GM18951 (cell line): ENCODE measurements around the gene KLHL1.

Experiments used
- POLR2A ChIP-seq: IDR thresholded peaks from 4 replicates; pipeline ENCODE4 v1.6.1; 2011; ENCODE audit warnings: mild to moderate bottlenecking; ENCODE audit not compliant: insufficient read length, insufficient read depth; ENCODE audit errors: extremely low read depth
- in situ Hi-C: fragments of 300-500 bp; cut with MboI; formaldehyde crosslinking; loops from one replicate; pipeline ENCODE4 v1.12.0; 2022; ENCODE audit warnings: low sequenced_read_pairs, mixed read lengths, inconsistent platforms; ENCODE audit not compliant: unreplicated experiment

Gene KLHL1

DNA sequence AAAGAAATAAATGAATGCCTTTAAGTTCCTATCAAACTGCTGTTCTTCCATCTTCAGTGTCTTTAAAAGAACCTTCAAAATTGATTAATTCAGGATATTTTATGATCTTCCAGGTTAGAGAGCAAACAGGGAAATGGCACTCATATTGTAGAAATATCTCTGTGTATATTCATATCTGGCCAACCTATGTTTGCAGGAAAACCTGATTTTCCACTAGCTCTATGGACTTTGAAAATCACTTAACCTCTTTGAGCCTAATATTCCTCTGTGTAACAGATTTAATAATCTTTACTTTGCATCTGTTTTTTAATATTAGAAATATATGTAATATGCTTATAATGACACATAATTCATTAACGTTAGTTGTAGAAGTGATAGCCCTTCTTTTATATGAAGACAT, 228.3 kb downstream of the KLHL1 start:
- no peak for TF ChIP-seq POLR2A
- in situ Hi-C loops: no loop called here

DNA sequence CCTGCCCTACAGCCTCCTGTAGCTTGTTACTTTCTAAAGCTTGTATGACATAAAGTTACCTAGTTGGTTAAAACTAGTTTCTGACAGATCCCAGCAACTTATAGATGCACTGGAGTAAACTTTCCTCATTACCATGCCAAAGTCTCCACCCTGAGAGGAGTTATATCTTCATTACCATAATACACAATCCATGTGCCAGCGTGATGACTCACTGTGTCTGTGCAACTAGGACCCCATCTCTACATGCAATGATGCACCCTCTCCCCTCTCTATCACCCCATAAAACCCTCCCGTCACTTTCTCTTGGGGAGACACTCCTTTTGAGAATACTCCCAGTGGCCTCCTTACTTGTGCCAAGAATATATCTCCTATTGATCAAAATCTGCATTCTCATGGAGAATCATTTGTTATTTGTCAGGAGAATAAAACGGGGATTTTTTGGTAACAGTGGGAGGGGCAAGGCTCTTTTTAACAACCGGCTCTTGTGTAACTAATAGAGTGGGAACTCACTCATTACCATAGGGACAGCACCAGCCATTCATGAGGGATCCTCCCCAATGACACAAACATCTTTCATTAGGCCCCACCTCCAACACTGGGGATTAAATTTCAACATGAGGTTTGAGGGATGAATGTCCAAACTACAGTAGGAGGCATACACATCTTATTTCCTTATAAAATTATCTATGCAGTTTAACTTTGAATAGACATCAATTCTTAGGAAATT, 235.8 kb downstream of the KLHL1 start:
- in situ Hi-C loops: no loop called here
- TF ChIP-seq POLR2A: no peak

- in situ Hi-C loops: no loop called here
- no peak for TF ChIP-seq POLR2A
These were observed 241.7 kb downstream of the KLHL1 start for GRCh38 chr13:69866555-69866954.

- no peak for TF ChIP-seq POLR2A
- in situ Hi-C loops: no loop called here
These were observed 250.9 kb downstream of the KLHL1 start for GRCh38 chr13:69857183-69857821.

GRCh38 chr13:69856331-69856730, 251.9 kb downstream of the KLHL1 start:
- TF ChIP-seq POLR2A: no peak
- in situ Hi-C loops: no loop called here

GRCh38 chr13:69828527-69828926, 279.7 kb downstream of the KLHL1 start:
- TF ChIP-seq POLR2A: no peak
- in situ Hi-C loops: loop anchor here (25.0 kb wide), 1 partner anchor 291 kb away; no protein-coding TSS in a partner anchor

DNA sequence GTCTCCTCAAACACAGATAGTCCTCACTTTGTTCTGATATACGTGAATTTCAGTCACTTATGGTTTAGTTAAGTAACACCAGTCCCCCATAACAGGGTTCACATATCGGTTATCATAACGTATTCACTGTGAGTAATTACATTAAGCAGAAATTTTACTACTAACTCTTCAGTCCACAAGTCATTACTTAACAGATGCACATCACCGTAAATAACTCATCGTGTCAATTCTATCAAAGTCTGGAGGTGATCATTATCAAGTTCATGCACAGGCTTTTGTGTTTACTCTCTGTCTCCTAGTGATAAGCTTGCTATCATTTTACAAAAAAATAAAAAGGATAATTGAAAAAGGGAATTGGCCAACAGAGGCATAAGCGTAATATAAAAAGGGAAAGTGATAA, 288.1 kb downstream of the KLHL1 start:
- TF ChIP-seq POLR2A: no peak
- in situ Hi-C loops: no loop called here

GRCh38 chr13:69817333-69817869, 290.9 kb downstream of the KLHL1 start:
- TF ChIP-seq POLR2A: no peak
- in situ Hi-C loops: no loop called here

- no peak for TF ChIP-seq POLR2A
- in situ Hi-C loops: no loop called here
These were observed 299.1 kb downstream of the KLHL1 start for GRCh38 chr13:69809152-69809551.

DNA sequence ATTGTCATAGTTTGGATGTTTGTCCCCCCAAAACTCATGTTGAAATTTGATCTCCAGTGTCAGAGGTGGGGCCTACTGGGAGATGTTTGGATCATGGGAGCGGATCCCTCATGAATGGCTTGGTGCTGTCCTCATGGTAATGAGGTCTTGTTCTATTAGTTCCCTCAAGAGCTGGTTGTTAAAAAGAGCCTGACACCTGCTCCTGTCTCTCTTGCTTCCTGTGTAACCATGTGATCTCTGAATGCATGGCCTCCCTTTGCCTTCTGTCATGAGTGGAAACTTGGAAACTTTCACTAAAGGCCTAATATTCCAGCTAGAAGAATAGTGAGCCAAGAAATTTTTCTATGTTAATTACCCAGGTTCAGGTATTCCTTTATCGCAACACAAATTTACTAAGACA, 312.0 kb downstream of the KLHL1 start:
- TF ChIP-seq POLR2A: no peak
- in situ Hi-C loops: no loop called here

GRCh38 chr13:69793783-69794453, 314.3 kb downstream of the KLHL1 start:
- TF ChIP-seq POLR2A: no peak
- in situ Hi-C loops: no loop called here

DNA sequence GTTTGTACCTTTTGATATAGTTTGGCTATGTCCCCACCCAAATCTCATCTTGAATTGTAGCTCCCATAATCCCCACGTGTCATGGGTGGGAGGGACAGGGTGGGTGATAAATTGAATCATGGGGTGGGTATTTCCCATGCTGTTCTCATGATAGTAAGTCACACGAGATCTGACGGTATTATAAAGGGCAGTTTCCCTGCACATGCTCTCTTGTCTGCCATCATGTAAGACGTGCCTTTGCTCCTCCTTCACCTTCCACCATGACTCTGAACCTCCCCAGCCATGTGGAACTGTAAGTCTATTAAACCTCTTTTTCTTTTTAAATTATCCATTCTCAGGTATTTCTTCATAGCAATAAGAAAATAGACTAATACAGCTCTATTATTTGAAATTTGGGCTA, 331.3 kb downstream of the KLHL1 start:
- in situ Hi-C loops: no loop called here

GRCh38 chr13:69769608-69770007, 338.6 kb downstream of the KLHL1 start:
- in situ Hi-C loops: no loop called here
- TF ChIP-seq POLR2A: no peak

More for the DNA sequence above, 331.3 kb downstream of the KLHL1 start:
- TF ChIP-seq POLR2A: no peak

DNA sequence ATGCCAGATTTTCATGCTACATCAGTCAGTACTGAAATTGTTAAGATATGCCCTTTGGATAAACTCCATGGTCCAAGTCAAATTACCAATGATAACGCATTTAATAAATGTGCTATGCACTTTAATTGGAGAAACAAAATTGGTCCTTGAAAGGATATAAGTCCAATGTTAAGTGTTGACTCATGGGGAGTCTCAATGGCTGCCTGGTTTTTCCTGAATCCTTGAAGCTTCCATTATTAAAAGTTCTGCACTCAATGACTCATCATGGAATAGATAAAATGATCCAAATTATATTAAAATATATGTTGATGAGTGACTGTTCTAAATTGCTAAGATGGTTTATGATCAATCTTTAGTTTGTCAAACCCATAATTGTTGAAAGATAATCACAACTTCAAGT, 346.7 kb downstream of the KLHL1 start:
- in situ Hi-C loops: no loop called here
- no peak for TF ChIP-seq POLR2A

DNA sequence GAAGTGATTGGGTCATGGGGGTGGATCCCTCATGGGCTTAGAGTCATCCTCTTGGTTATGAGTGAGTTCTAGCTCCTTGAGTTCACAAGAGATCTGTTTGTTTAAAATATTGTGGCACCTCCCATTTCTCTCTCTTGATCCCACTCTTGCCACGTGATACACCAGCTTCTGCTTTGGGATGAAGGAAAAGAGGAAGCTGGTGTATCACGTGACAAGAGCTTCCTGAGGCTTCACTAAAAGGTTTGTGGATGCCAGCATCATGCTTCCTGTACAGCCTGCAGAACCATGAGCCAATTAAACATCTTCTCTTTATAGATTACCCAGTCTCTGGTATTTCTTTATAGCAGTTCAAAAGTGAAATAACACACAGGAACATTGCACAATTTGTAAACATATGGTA, 353.2 kb downstream of the KLHL1 start:
- TF ChIP-seq POLR2A: no peak
- in situ Hi-C loops: no loop called here
